ENCODE results near the gene CYB561D1.
A peak's percentile ranks its signal among the peaks of the same experiment; 100 is the strongest.

CYB561D1 gene

DNA sequence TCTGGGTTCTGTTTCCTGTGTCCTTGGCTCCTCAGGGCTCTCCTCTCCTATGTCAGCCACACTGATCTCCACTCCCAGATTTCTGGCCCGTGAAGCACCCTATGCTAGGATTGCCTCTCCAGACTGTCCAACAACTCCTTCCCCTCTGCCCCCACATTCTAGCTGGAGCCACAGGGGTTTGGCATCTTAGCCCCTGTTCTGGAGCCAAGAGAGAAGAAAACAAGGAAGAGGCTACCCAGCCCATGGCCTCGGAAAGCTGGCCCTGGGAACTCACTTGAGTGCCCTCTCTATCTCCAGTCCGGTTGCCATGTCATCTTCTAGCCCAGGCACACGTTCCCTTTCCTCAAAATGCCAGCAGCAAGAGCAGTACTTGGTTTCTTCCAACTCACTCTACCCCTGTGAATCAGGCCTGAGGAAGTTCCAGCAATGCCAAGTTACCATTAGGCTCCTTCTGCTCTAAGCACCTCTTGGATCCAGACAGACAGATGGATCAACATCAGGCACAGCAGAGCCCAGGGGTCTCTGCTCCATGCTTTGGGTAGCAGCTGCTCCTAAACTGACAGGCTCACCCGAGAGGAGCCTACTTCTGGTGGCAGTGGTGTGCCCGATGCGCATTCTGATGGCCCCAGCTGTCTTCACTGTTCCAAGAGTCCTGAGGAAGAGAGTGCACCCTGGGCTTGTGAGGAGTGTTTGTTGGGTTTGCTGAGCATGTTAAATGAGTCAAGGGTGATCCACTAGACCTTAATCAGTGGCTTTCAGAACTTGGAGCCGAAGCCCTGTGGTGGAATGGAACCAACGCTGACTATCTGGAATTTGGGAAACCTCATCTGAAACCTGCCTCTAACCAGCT is 34.2 kb downstream of the CYB561D1 start:
- no peak for DNase-seq

DNA sequence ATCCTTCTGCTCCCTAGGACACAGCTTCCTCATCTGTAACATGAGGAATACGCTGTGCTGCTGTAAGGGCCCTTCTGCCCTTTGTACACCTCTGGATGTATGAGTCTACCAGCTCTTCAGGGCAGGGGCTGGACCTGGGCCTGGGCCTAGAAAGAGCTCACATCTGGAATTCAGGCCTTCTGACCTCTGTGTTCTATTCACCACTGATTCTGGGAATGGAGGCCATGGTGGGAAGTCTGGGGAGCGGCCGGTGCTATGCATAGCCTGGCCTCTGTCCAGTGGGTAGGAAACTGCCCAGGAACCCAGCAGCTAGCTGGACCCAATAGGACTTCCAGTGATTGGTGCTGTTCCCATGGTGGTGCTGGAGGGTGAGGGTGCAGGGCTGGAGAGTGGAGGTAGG is 34.8 kb downstream of the CYB561D1 start:
- no peak for DNase-seq

DNA sequence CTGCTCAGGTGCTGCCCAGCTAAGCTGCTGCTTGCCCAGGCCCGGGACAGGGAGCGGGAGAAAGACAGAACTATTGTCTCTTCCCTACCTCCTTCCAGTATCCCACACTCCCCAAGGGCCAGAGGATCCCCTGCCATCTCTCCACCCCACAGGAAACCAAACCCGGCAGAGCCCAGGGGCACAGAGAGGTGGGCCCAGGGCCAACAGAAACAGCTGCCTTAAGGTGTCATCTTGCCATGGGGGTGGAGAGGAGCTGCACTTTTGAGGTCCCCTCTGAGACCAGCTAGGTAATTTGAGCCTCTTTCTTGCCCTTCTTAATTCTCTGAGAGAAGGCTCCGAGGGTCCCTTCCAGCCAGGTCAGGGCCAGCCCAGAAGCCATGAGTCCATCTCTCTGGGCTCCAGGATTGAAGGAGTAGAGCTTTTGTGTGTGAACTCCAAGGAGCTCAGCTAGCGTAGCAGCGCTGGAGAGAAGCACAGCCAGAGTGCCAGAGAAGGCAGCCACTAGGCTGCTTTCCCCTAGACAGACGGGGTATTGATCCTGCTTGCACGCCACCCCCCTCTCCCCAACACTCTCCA is 36.1 kb downstream of the CYB561D1 start:
- DNase-seq = peak in 5 of 56 donors; percentile 51 to 74 (median 63)

DNA sequence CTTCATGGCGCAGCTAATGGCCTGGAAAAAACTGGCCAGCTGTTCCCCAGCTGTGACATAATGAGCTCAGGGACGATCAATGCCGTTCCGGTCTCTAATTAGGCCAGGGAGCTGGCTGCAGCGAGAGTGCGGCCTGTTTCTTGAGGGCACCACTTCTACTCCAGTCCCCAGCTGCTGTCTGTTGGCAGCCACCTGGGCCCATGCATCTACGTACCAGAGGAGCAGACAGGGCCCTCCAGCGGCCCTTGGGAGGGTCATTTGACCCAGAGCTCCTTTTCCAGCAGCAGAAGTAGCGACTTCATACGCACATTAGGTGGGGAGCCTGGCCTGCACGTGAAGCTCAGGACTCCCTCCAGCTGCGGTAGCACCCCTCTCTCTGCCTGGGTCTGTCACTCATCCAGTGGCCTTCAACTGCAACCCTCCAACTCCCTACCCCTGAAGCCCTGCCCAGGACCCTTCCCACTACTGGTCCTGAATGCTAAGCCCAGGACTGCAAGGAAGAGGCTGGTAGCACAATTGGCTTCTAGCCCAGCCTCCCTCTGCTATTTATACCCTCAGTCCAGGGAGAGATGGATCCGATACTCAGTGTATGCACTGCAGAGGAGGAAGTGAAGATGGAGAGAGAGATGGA is 36.7 kb downstream of the CYB561D1 start:
- peak in 29 of 56 donors; percentile 16 to 74 (median 43) for DNase-seq

DNA sequence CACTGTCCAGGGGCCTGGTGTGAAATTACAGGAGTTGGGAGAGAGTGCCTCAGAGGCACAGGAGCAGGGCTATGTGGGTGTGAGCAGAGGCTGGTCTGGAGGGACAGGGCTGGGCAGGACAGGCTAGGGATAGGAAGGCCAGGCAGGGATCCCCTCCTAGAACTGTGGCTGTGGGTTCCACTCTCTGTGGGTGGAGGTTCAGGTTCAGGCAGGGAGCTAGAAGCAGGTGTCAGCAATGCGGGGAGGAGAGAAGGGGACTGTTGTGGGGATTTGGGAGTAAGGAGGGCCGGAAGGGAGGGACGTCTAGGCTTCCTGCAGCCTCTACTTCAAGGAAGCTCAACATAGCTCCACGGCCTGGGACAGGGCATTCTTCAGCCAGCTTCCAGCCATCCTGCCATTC is 37.5 kb downstream of the CYB561D1 start:
- peak in 1 of 56 donors; percentile 14 for DNase-seq

DNA sequence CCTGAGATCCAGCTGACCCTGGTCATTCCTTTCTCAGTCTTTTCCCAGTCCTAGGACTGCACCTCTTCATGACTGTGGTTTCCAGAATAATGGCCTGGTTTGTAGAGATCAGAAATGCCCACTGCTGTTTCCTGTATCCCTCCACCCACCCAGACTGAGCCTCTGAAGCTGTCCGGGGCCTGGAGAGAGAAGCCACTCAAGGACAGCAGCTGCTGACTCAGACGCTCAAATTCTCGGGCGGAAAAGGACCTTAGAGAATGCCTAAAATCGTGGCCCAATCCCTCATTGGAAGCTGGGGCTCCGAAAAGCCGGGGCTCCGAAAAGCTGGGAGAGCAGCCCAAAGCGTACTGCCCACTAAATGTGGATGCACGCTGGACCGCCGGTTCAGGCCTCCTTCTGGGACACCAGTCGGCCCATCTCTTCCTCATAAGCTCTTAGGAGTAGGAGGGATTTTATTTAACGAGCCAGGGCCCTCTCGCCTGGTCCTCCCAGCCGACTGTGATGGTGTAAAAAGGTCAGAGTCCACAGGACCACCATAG is 38.0 kb downstream of the CYB561D1 start:
- no peak for DNase-seq

DNA sequence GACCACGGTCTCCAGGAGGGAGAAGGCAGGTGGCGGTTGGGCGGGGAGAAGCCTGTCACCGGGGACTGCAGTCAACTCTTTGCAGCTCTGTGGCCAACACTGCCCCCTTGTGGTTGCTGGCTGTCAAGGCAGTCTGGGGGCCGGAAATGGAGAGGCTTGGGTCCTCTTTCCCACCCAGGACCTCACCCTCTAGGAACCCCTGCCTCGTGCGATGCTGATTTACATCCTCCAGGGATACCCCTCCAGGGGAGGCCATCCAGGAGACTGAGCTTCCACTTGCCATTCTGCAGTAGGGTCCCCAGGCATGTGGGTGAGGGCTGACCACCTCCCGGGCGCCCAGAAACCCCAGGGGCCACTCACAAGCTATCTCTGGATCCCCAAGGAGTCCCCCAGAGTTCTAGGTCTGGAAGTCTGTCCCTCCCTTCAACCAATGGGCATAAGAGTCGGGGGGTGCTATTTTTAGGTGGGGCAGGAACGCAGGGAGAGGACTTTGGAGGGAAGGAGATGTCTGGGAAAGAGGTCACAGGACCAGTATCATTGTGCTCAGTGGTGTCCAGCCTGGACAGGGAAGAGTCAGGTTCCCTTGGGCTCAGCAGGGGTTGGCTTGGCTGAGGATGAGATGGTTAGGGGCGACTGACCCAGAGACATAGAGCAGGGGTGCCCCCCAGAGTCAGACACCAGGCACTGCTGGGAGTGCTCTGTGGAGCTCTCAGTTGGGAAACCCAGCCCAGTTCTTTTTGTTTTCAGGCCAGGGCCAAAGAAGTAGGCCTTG is 38.7 kb downstream of the CYB561D1 start:
- DNase-seq = peak in 53 of 56 donors; percentile 31 to 89 (median 72)

DNA sequence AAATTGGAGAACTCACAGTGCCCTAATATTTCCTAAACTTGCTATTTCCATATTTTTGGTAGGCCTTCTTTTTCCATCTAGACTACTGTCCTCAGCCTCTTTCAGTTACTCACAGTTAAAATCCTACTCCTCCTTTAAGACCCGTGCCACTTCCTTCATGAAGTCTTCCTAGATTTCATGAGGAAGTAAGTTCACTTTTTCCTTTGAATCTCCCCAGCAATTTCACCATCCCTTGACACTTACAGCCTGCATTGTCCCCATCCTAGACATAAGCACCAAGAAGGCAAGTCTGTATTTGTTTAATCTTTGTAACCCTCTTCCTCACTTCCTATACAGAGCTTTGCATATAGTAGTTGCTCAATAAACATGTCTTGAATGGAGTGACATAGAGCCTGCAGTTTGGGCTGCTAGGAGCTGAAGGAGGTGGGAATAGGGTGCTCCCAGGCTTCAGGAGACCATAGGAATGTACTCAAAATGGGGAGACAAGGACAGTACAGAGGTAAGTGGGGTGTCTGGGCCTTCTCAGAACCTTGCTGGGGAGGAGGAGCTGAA is 40.5 kb downstream of the CYB561D1 start:
- no peak for DNase-seq

DNA sequence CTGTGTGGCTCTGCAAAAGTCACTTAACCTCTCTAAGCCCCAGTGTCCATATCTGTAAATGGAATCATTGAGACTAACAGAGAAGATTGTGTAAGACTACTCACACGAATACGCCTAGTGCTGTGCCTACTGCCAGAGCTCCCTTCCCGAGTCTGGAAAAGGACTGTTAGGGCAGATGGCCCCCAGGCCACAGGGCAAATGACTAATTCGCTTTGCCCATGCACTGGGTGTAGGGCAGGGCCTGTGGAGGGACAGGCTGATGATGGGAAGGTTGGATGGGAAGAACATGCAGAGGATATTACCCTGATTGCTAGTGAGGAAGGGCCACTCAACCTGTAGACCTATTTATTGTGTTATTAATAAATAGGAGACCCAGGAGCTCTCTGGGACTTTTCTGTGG is 41.6 kb downstream of the CYB561D1 start:
- no peak for DNase-seq

DNA sequence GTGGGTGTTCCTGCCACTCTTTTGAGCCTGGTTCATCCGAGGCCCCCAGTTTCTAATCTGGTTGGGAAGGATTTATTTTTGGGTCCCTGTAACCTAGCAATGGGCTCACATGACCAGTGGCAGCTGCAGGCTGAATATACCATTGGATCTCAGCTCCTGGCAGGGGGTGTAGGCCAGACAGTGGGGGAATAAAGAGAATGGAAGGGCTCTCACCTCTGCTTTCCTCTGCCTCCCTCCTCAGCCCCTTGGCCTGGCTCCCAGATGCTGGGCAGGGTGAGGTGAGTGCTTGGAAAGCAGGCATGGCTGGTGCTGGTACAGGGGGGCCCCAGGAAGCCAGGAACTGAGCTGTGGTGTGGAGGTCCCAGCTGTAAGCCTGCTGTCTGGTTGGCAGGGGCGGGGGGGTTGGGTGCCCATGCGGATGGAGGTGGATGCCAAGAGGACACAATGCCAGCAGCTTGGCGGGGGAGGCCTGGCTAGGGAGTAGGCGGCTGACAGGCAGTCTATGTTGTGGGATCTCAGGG is 42.1 kb downstream of the CYB561D1 start:
- DNase-seq = peak in 47 of 56 donors; percentile 17 to 90 (median 58)

DNA sequence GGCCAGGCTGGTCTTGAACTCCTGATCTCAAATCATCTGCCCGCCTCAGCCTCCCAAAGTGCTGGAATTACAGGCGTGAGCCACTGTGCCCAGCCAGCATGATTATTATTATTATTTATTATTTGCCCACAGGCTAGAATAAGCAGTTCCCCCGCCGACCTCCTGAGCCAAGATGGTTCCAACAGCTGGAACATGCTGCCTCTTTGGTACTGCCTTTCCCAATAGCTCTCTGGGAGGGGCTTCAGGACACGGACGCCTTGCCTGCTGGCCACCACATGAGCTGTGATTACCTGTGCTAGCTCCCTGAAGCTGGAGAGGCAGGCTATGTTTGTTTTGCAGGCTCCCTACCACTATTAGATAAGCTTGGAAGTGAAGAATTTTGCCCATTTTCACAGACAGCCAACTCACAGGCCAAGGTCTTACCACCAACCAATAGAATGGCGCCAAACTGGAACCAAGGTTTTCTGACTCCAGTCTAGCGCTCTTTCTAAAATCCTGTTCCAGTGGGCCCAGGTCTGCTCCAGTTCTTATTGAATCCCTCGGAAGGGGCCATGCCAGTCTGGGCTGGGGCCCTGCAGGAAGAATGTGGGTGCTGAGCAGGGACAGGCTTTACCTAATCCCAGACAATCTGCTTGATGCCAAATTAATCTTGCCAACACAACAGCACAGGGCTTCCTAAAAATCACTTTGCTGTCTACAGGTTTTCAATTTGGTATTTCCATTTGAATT is 43.7 kb downstream of the CYB561D1 start:
- no peak for DNase-seq

DNA sequence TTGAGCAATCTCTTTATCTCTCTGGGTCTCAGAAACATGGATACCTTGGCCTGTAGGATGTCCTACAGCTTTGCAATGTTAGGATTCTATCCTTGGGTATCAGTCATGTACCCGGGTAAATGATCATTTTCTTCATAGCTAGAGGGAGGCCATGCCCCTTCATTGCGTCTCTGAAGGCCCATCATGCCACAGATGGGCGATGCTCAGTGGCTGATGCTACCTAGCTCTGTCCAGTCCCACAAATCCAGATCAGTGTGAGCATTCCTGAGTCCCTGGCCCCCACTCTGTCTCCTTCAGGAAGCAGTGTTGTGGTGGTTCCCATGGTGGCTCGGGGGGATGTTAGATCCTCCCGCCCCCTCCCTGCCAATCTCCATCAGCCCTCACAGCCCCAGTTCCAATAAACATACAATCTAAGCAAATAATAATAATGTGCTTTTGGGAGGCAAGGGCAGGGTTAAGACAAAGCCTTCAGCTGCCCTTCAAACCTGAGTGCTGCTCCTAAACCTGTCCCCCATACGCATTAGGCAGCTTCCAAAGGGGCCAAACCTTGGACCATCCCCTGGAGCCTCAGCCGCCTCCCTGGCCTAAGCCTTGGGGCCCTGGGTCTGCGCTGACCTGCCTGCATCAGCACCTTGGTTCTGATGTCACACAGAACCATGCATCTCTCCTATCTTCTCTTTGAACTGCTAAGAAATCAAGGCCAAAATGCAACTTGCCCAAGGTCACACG is 45.1 kb downstream of the CYB561D1 start:
- DNase-seq = no peak

DNA sequence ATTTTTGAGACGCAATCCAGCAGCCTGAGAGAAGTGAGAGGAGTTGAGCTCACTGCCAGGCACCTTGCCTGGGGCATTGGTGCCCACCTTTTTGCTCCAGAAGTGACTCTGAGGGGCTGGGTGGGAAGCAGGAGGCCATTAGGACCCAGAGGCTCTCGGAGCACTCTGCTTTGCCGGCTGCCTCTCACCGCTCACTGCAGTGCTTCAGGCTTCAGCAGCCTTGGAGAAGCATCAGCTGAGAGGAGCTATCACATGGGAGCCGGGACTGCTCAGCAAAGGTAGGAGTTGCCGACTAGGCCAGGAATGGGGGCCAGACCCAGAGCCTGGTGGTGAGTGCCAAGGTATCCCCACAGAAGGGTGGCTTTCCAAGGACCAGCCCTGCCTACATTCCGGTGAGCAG is 45.8 kb downstream of the CYB561D1 start, which contains the start of gene GPR61:
TSS of gene GPR61 (plus strand) at position 197 of the 400 bp plus-strand sequence. CDS start 3,151 bp downstream, outside the sequence.
- DNase-seq = peak in 35 of 56 donors; percentile 12 to 70 (median 44)

DNA sequence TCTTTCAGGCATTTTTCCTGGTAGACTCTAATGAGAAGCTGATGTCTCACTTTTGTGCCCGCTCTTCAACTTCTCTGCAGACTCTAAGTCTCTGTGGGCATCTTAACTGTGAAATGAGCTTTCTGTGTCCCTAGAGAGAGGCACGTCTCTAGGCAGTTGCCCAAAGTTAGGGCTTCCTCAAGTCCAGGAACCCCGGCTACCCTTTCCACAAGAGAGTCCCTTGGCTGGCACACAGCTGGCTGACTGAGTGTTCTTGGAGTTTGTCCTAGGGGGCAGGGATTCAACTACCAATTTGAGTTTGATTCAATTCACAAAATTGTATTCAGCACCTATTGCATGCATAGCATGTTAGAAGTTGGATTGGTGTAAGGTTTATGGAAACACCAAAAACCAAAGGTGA is 47.2 kb downstream of the CYB561D1 start:
- DNase-seq = peak in 6 of 56 donors; percentile 10 to 41 (median 24)

DNA sequence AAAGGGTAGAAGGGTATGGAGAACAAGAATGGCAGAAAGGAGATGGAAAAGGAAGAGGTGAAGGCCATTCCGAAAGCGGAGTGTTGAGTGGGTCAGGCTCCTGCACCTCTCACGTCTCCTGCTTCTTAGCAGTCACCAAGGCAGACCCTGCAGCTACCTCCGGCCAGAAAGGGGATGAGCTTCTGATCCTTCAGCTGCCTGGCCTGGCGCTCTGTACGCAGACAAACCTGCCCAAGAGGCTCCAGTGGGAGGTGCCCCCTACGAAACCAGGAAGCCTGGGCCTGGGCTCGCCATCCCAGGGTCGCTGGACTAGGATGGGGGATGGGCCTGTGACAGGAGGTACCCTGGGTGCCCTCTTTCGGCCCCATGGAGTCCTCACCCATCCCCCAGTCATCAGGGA is 48.8 kb downstream of the CYB561D1 start:
- no peak for DNase-seq

DNA sequence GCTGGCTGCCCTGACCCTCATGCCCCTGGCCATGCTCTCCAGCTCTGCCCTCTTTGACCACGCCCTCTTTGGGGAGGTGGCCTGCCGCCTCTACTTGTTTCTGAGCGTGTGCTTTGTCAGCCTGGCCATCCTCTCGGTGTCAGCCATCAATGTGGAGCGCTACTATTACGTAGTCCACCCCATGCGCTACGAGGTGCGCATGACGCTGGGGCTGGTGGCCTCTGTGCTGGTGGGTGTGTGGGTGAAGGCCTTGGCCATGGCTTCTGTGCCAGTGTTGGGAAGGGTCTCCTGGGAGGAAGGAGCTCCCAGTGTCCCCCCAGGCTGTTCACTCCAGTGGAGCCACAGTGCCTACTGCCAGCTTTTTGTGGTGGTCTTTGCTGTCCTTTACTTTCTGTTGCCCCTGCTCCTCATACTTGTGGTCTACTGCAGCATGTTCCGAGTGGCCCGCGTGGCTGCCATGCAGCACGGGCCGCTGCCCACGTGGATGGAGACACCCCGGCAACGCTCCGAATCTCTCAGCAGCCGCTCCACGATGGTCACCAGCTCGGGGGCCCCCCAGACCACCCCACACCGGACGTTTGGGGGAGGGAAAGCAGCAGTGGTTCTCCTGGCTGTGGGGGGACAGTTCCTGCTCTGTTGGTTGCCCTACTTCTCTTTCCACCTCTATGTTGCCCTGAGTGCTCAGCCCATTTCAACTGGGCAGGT is 49.5 kb downstream of the CYB561D1 start:
- no peak for DNase-seq

DNA sequence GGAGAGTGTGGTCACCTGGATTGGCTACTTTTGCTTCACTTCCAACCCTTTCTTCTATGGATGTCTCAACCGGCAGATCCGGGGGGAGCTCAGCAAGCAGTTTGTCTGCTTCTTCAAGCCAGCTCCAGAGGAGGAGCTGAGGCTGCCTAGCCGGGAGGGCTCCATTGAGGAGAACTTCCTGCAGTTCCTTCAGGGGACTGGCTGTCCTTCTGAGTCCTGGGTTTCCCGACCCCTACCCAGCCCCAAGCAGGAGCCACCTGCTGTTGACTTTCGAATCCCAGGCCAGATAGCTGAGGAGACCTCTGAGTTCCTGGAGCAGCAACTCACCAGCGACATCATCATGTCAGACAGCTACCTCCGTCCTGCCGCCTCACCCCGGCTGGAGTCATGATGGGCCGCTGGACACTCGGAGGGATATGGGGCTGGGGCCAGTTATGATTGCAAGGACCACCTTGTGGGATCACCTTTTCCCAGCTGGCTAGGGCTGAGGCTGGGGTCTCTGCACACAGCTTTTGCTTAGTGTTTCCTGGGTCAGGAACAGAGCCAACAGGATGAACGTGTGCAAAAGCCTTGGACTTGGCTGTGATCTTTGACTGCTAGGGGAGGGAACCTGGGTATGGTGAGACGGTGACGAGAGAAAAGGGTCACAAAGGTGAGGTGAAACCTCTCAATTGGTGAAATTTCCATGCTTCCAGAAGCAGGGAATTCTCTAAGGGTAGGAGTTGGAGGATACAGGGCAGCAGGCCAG is 50.3 kb downstream of the CYB561D1 start:
- DNase-seq = no peak
